SIG-M5 treated with dmso at 0.1 percent for 504 hours (cell line): ENCODE data around the gene ZNF408.

Experiments used
- DNase-seq: peaks from one replicate; lab custom pipeline; 2025; ENCODE audit not compliant: unreplicated experiment; lab: John Stamatoyannopoulos, UW

The ZNF408 gene

DNA sequence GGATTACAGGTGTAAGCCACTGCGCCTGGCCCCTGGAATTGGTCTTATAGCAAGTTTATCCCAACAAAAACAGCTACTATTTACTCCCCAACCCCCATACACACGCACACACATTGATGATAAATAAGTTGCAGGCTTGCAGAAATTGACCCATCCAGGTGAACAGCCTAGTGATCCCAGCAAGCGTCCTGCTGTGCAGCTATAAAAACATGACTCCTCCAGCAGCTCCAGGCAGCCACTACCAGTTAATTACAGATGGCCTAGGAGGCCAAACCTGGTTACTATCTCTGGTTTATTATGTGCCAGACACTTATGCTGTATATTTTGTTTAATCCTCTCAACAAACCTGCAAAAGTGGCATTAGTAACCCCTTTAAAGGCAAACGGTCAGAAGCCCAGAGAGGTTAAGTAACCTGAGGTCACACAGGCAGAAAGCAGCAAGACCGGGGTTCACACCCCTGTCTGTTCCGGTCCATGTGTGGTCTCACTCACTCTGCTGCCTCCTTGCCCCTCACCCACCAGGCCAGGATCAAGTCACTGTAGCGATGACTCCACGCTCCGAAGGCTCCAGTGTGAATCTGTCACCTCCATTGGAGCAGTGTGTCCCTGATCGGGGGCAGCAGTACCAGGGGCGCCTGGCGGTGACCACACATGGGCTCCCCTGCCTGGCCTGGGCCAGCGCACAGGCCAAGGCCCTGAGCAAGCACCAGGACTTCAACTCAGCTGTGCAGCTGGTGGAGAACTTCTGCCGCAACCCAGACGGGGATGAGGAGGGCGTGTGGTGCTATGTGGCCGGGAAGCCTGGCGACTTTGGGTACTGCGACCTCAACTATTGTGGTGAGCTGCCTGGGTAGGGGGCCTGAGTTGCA is 24.7 kb downstream of the ZNF408 start:
- no peak for DNase-seq

DNA sequence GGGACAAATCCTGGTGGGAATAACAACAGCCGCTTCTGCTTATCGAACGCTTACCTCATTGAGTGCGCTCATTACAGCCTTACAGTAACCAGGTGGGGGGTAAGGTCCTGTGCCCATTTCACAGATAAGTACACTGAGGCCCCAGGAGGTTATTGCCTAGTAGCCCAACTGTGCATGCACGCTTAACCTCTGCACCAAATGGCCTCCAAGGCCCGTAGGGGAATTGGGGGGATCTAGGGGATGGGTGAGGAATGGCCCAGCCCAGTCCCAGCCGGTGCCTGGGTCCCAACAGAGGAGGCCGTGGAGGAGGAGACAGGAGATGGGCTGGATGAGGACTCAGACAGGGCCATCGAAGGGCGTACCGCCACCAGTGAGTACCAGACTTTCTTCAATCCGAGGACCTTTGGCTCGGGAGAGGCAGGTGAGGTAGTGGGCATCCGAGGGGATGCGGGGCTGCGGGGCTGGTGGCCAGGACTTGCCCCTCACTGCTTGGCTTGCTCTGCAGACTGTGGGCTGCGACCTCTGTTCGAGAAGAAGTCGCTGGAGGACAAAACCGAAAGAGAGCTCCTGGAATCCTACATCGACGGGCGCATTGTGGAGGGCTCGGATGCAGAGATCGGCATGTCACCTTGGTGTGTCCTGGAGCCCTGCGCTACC is 25.5 kb downstream of the ZNF408 start:
- DNase-seq = no peak

GRCh38 chr11:46727952-46728658 is 27.3 kb downstream of the ZNF408 start:
- DNase-seq = no peak

GRCh38 chr11:46728659-46729040 is 27.8 kb downstream of the ZNF408 start:
- DNase-seq = no peak

DNA sequence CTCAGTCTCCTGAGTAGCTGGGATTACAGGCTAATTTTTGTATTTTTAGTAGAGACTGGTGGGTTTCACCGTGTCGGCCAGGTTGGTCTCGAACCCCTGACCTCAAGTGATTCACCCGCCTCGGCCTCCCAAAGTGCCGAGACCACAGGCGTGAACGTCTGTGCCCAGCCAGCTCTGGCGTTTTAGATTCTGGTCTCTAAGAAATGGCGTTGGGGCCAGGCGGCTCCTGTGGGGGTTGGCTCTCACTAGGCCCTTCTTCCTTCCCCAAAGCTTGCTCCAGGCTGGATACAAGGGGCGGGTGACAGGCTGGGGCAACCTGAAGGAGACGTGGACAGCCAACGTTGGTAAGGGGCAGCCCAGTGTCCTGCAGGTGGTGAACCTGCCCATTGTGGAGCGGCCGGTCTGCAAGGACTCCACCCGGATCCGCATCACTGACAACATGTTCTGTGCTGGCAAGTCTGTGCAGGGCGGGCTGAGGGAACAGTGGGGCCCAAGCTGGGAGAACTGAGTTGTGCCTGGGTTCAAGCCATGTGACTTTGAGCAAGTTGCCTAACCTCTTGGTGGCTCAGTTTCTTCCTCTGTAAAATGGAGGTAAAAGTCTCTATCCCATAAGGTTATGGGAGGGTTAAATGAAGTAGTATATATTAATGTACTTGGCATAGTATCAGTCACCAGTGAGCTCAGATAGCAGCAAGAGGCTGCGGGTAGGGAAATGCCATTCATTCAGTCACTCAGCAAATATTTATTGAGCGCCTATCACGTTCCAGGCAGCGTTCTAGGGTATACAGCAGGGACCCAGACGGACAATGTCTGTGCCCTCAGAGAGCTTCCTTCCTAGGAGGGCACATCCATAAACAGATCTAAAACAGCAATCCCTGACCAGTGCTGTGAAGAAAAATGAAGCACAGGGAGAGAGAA is 28.5 kb downstream of the ZNF408 start:
- no peak for DNase-seq

DNA sequence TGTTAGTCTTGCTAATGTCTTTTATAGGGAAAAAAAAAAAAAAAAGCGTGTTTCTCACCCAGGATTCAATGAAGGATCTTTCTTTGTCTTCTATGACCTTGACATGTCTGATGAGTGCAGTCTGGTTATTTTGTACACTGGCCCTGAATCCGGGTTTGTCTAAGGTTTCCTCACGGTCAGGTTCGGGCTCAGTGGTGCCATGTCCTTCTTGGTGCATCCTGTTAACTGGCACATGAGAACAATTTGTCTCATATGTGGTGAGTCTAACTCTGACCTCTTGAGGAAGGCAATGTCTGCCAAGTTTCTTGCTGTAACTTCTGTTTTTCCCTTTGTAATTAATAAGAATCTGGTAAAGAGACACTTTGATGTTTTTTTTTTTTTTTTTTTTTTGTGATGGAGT is 30.7 kb downstream of the ZNF408 start:
- no peak for DNase-seq

DNA sequence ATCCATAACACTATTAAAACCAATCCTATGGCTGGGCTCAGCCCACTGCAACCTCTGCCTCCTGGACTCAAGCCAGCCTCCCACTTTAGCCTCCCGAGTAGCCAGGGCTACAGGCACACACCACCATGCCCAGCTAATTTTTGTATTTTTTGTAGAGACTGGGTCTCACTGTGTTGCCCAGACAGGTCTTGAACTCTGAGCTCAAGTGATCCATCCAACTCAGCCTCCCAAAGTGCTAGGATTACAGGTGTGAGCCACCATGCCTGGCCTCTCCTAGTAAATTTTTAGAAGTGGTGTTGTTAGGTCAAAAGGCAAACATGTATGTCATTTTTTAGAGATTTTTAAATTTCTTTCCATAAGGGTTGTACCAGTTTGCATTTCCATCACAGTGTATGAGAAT is 32.4 kb downstream of the ZNF408 start:
- no peak for DNase-seq

- DNase-seq = no peak
These were observed 35.3 kb downstream of the ZNF408 start for GRCh38 chr11:46736146-46736545.

- no peak for DNase-seq
These were observed 35.8 kb downstream of the ZNF408 start for GRCh38 chr11:46736615-46737014.

- DNase-seq = no peak
These were observed 36.9 kb downstream of the ZNF408 start for GRCh38 chr11:46737699-46738098.

- DNase-seq = no peak
These were observed 38.1 kb downstream of the ZNF408 start for GRCh38 chr11:46738887-46739286.

DNA sequence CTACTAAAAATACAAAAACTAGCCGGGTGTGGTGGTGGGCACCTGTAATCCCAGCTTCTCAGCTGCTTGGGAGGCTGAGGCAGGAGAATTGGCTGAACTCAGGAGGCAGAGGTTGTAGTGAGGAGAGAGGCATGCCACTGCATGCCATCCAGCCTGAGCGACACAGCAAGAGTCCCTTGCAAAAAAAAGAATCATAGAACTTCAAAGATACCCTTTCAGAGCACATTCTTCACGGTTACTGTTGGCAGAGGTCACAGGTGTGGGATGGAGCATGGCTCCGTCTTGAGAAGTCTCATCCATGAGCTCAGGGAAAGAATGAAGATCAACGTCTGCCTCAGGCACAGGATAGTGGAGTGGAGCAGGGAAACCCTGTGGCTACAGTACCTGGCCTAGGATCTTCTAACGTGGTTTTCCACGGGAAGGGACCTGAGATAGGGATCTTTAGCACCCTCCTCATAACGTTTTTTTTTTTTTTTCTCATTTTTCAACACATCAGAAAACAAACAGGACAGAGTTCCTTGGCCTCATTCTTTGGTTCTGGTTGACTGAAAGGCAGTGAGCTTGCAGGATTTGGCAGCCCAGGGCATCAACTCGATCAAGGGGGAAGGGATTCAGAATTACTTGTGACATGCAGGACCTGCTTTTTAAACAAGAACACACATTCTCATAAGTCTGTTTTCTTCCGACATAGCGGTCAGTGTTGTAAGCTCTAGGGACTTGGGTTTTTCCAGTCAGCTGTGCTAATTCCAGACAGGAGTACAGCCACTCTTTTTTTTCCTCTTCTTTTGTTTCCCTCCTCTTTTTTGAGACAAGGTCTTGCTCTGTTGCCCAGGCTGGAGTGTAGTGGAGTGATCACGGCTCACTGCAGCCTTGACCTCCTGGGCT is 41.0 kb downstream of the ZNF408 start:
- DNase-seq = no peak

DNA sequence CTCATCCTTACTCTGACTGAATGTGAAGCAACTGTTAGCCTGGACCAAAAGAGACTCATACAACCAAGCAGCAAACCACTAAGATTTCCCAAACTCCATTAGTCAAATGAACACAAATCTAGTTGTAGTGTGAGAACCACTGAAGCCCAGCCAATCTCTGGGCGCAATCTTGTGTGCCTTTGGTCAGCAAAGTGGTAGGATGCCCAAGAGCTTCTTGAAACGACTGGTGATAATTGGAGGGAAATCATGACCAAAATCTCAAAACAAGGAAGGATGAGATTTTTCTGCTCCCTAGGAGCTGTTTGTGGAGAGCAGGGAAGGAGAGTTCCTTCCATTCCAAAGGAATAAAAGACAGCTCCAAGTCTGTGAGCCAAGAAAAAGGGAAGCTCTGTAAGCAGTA is 42.2 kb downstream of the ZNF408 start:
- no peak for DNase-seq

GRCh38 chr11:46743693-46744339 is 43.0 kb downstream of the ZNF408 start:
- DNase-seq = no peak

DNA sequence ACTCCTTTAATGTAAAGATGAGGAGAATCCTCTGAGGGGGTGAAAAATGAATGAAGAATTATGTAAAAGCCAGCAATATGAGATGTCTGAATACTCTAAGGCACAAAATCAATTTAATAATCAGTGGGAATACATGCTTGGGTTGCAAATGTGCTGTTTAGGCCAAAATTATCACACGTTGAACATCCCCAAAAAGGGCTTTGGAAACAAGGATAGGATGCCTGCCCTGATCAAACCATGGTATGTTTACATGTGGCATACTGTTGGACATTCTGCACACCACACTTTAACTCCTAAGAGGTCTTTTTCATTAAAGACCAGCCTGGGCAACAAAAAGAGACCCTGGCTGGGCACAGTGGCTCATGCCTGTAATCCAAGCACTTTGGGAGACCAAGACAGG is 44.5 kb downstream of the ZNF408 start:
- no peak for DNase-seq

GRCh38 chr11:46745995-46746394 is 45.2 kb downstream of the ZNF408 start:
- no peak for DNase-seq

GRCh38 chr11:46747150-46747549 is 46.3 kb downstream of the ZNF408 start:
- DNase-seq = no peak
